H9 (cell line): Measurements from ENCODE around the gene SH3TC2. TPM values are rescaled to one million over a fixed set of nuclear protein-coding genes. Genes with fewer than 3 reads are reported as not detected.

Experiments used
- DNase-seq: peaks from one replicate; pipeline ENCODE4 v3.0.0-alpha.2; 2017
- H2AFZ ChIP-seq: one replicate; pipeline ENCODE4 v1.6.1; 2013; ENCODE audit warnings: mild to moderate bottlenecking, low read length, control low read depth, moderate library complexity
- H2AK5ac ChIP-seq: 2 replicates; pipeline ENCODE4 v1.6.1; 2013; ENCODE audit warnings: low read length, control low read depth, mixed read lengths; ENCODE audit not compliant: insufficient read length
- H2BK120ac ChIP-seq: one replicate; pipeline ENCODE4 v1.6.1; 2013; ENCODE audit warnings: low read depth, mild to moderate bottlenecking, low read length, control low read depth, inconsistent platforms; ENCODE audit not compliant: poor library complexity, severe bottlenecking
- H2BK12ac ChIP-seq: 2 replicates; pipeline ENCODE4 v1.6.1; 2013; ENCODE audit warnings: low read length, control low read depth, mixed read lengths, low read depth; ENCODE audit not compliant: insufficient read length
- H2BK15ac ChIP-seq: 2 replicates; pipeline ENCODE4 v1.6.1; 2013; ENCODE audit warnings: low read depth, low read length, control low read depth
- H2BK20ac ChIP-seq: one replicate; pipeline ENCODE4 v1.6.1; 2013; ENCODE audit warnings: low read depth, mild to moderate bottlenecking, low read length, control low read depth, inconsistent platforms; ENCODE audit not compliant: poor library complexity, severe bottlenecking
- H2BK5ac ChIP-seq: 2 replicates; pipeline ENCODE4 v1.6.1; 2013; ENCODE audit warnings: low read length, control low read depth, mixed read lengths; ENCODE audit not compliant: insufficient read length
- H3K14ac ChIP-seq: 2 replicates; pipeline ENCODE4 v1.6.1; 2013; ENCODE audit warnings: low read length, control low read depth; ENCODE audit not compliant: insufficient read depth
- H3K18ac ChIP-seq: 2 replicates; pipeline ENCODE4 v1.6.1; 2013; ENCODE audit warnings: low read depth, mild to moderate bottlenecking, mixed read lengths, low read length, control low read depth; ENCODE audit not compliant: insufficient read length
- H3K23ac ChIP-seq: 2 replicates; pipeline ENCODE4 v1.6.1; 2013; ENCODE audit warnings: low read length, control low read depth, mixed read lengths, low read depth; ENCODE audit not compliant: insufficient read length
- H3K23me2 ChIP-seq: 2 replicates; pipeline ENCODE4 v1.6.1; 2013; ENCODE audit warnings: low read depth, mild to moderate bottlenecking, mixed read lengths, low read length, control low read depth; ENCODE audit not compliant: insufficient read length, poor library complexity, severe bottlenecking
- H3K27ac ChIP-seq: 2 replicates; pipeline ENCODE4 v1.5.1; 2013; ENCODE audit warnings: low read length, control low read depth, mixed read lengths, low read depth; ENCODE audit not compliant: insufficient read length
- H3K27me3 ChIP-seq: 2 replicates; pipeline ENCODE4 v1.6.1; 2013; ENCODE audit warnings: low read length, control low read depth, inconsistent platforms; ENCODE audit not compliant: insufficient read depth
- H3K4ac ChIP-seq: 2 replicates; pipeline ENCODE4 v1.6.1; 2013; ENCODE audit warnings: low read depth, mild to moderate bottlenecking, control low read depth, inconsistent platforms, low read length, moderate library complexity
- H3K4me1 ChIP-seq: 2 replicates; pipeline ENCODE4 v1.6.1; 2013; ENCODE audit warnings: low read length, control low read depth, inconsistent platforms; ENCODE audit not compliant: insufficient read depth
- H3K4me2 ChIP-seq: 2 replicates; pipeline ENCODE4 v1.6.1; 2013; ENCODE audit warnings: low read length, control low read depth, mixed read lengths; ENCODE audit not compliant: insufficient read length, insufficient read depth
- H3K56ac ChIP-seq: 2 replicates; pipeline ENCODE4 v1.6.1; 2013; ENCODE audit warnings: low read depth, mild to moderate bottlenecking, mixed read lengths, low read length, control low read depth; ENCODE audit not compliant: insufficient read length
- H3K79me1 ChIP-seq: 2 replicates; pipeline ENCODE4 v1.6.1; 2013; ENCODE audit warnings: low read depth, mild to moderate bottlenecking, moderate library complexity, low read length, control low read depth, inconsistent platforms; ENCODE audit not compliant: insufficient read depth, poor library complexity, severe bottlenecking
- H3K79me2 ChIP-seq: 2 replicates; pipeline ENCODE4 v1.6.1; 2013; ENCODE audit warnings: low read length, control low read depth, inconsistent platforms; ENCODE audit not compliant: insufficient read depth
- H3K9ac ChIP-seq: 2 replicates; pipeline ENCODE4 v1.6.1; 2013; ENCODE audit warnings: low read length, control low read depth, mixed read lengths; ENCODE audit not compliant: insufficient read length; ENCODE audit errors: extremely low read depth
- H3K9me3 ChIP-seq: one replicate; pipeline ENCODE4 v1.6.1; 2013; ENCODE audit warnings: low read depth, low read length, inconsistent platforms; ENCODE audit not compliant: control insufficient read depth
- H3T11ph ChIP-seq: one replicate; pipeline ENCODE4 v1.6.1; 2013; ENCODE audit warnings: mild to moderate bottlenecking, low read length, control low read depth, inconsistent platforms
- H4K20me1 ChIP-seq: one replicate; pipeline ENCODE4 v1.6.1; 2013; ENCODE audit not compliant: control insufficient read depth, insufficient read length, insufficient read depth
- H4K5ac ChIP-seq: 2 replicates; pipeline ENCODE4 v1.6.1; 2013; ENCODE audit warnings: low read depth, mild to moderate bottlenecking, mixed read lengths, low read length, control low read depth; ENCODE audit not compliant: insufficient read length
- H4K8ac ChIP-seq: replicated peaks from 2 replicates; pipeline ENCODE4 v1.6.1; 2013; ENCODE audit warnings: low read length, control low read depth, mixed read lengths, low read depth; ENCODE audit not compliant: insufficient read length
- H4K91ac ChIP-seq: 2 replicates; pipeline ENCODE4 v1.6.1; 2013; ENCODE audit warnings: low read depth, mild to moderate bottlenecking, moderate library complexity, mixed read lengths, low read length, control low read depth; ENCODE audit not compliant: insufficient read length
- H3K27ac Mint-ChIP-seq, 3 experiments: 2 replicates in 2 of 3; 3 replicates in 1 of 3; pipeline ENCODE4 v1.8.0; 2020 to 2021; ENCODE audit warnings: mixed read lengths in 3 of 3, mild to moderate bottlenecking in 1 of 3, moderate library complexity in 1 of 3
- H3K27me3 Mint-ChIP-seq: 2 replicates; pipeline ENCODE4 v1.8.0; 2021; ENCODE audit warnings: low read depth, mild to moderate bottlenecking, moderate library complexity, mixed read lengths
- H3K36me3 Mint-ChIP-seq, 3 experiments: 2 replicates in 2 of 3; 3 replicates in 1 of 3; pipeline ENCODE4 v1.8.0; 2020 to 2021; ENCODE audit warnings: low read depth in 3 of 3, mixed read lengths in 3 of 3; ENCODE audit not compliant: insufficient read depth in 1 of 3
- H3K4me1 Mint-ChIP-seq, 2 experiments: 2 replicates each; pipeline ENCODE4 v1.8.0; 2020; ENCODE audit warnings: mixed read lengths in 2 of 2
- H3K4me3 Mint-ChIP-seq, 2 experiments: 2 replicates in 1 of 2; 3 replicates in 1 of 2; pipeline ENCODE4 v1.8.0; 2020 to 2021; ENCODE audit warnings: mild to moderate bottlenecking in 2 of 2, mixed read lengths in 2 of 2, moderate library complexity in 1 of 2
- H3K9me3 Mint-ChIP-seq, 2 experiments: 2 replicates in 1 of 2; 3 replicates in 1 of 2; pipeline ENCODE4 v1.8.0; 2020; ENCODE audit warnings: mild to moderate bottlenecking in 2 of 2, mixed read lengths in 2 of 2, moderate library complexity in 1 of 2
- WGBS: extraction: QIAGEN DNeasy Blood & Tissue Kit; methylation state at CpG from one replicate; pipeline ENCODE4 v1.1.7; 2013; ENCODE audit warnings: missing lambda C conversion rate, low lambda C conversion rate, mixed read lengths; ENCODE audit not compliant: insufficient read length; ENCODE audit errors: extremely low coverage; 5-methylcytosine and 5-hydroxymethylcytosine counted together
- total RNA-seq: library from RNA; stranded (reverse); gene quantifications from 2 replicates; pipeline ENCODE4 v1.2.1, GENCODE V29; 2021
- TF ChIP-seq, protein P1 (sequence below): fragments of 200-600 bp; sonication (generic); conservative IDR thresholded peaks from 3 replicates; pipeline ENCODE4 v1.8.0; 2021; ENCODE audit warnings: antibody characterized with exemption, mild to moderate bottlenecking

SH3TC2 gene
- total RNA-seq, 1 experiment from 2014 or later: not detected

DNA sequence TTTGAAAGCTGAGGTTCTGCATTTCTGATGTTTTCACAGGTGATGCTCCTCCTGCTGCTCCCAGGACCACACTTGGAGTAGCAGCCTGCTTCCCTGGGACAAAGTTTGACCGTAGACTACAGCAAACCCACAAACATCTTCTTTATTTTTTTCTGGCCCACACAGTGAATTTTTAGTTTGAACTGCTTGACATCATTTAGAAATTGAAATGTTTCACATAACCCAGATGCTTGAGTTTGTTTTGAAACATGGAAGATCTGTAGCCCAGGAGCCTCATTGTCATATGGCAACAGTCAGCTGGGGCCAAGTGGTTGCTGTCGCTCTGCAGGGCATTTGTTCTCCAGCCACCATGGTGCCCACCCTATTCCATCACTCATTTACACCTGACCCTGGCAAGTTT, 8.4 kb downstream of the SH3TC2 start:
- no CpG with 5 or more reads among the region's 2 CpGs for WGBS
- H3K27me3 ChIP-seq: no peaks in the 10 kb centered on the region
- no peaks in the 10 kb centered on the region for H4K20me1 ChIP-seq
- no peak overlapping the region for H3K18ac ChIP-seq
- H3K79me2 ChIP-seq: no peaks in the 10 kb centered on the region
- no peak overlapping the region for H3K27ac ChIP-seq
- Mint-ChIP-seq H3K4me3 (no peak overlapping the region), H3K27ac (no peak overlapping the region), H3K27me3 (no peaks in the 10 kb centered on the region), H3K36me3 (peaks cover 0 to 5% (median 0%) of the 10 kb centered on the region in 3 experiments; a peak in 2 of 7 replicates), H3K9me3 (peaks cover 3 to 8% of the 10 kb centered on the region in 2 experiments; a peak in 3 of 5 replicates), H3K4me1 (no peaks in the 10 kb centered on the region)
- H3K4me2 ChIP-seq: no peak overlapping the region
- no peak overlapping the region for H3K14ac ChIP-seq
- H3K56ac ChIP-seq: no peak overlapping the region
- no peaks in the 10 kb centered on the region for H3K9me3 ChIP-seq
- TF ChIP-seq, protein P1, sequence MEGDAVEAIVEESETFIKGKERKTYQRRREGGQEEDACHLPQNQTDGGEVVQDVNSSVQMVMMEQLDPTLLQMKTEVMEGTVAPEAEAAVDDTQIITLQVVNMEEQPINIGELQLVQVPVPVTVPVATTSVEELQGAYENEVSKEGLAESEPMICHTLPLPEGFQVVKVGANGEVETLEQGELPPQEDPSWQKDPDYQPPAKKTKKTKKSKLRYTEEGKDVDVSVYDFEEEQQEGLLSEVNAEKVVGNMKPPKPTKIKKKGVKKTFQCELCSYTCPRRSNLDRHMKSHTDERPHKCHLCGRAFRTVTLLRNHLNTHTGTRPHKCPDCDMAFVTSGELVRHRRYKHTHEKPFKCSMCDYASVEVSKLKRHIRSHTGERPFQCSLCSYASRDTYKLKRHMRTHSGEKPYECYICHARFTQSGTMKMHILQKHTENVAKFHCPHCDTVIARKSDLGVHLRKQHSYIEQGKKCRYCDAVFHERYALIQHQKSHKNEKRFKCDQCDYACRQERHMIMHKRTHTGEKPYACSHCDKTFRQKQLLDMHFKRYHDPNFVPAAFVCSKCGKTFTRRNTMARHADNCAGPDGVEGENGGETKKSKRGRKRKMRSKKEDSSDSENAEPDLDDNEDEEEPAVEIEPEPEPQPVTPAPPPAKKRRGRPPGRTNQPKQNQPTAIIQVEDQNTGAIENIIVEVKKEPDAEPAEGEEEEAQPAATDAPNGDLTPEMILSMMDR: no peak
- H4K5ac ChIP-seq: no peak overlapping the region
- no peak overlapping the region for H4K91ac ChIP-seq
- H2AFZ ChIP-seq: no peak overlapping the region
- H2BK12ac ChIP-seq: no peak overlapping the region
- no peak overlapping the region for H3T11ph ChIP-seq
- DNase-seq: no peak
- no peak overlapping the region for H3K4ac ChIP-seq
- H3K79me1 ChIP-seq: no peaks in the 10 kb centered on the region
- H3K4me1 ChIP-seq: no peaks in the 10 kb centered on the region
- no peak overlapping the region for H3K9ac ChIP-seq
- H2BK15ac ChIP-seq: no peak overlapping the region
- no peak overlapping the region for H4K8ac ChIP-seq
- no peak overlapping the region for H3K23ac ChIP-seq
- H2BK120ac ChIP-seq: no peak overlapping the region
- no peaks in the 10 kb centered on the region for H3K23me2 ChIP-seq
- H2BK20ac ChIP-seq: no peak overlapping the region
- no peak overlapping the region for H2BK5ac ChIP-seq
- H2AK5ac ChIP-seq: no peak overlapping the region
